HG03571 (cell line): ENCODE data around the gene C1orf116.

ENCODE experiments used
- ATAC-seq: cut with Tn5 transposase; IDR thresholded peaks from one replicate; pipeline ENCODE4 v1.9.1; 2021; ENCODE audit not compliant: unreplicated experiment

C1orf116 gene

DNA sequence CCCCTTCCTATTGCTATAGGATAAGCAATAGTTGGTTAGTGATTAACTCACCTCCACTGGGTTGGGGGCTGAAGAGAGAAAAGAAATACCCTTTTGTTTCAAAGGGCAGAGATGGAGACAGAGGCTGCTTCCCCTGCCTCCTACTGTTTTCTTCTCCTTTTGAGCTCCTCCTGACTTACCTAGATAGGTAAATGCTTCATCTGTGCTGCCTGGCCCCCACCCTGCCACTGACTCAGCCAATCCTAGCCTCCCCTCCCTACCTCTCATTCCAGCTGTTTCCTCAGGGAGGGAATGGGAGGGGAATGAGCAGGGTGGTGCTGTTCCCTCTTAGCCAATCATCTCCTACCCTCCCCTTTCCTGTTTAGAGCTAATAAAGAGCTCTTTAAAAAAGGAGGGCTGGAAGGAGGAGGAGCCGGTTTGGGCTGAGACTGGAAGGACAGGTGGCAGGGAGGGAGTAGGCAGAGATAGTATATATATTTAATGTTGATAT, at the start of gene C1orf116:
Gene C1orf116, minus strand, starts transcription at position 229 of the 490 bp plus-strand sequence. CDS start 5,158 bp downstream, outside the sequence.
- no peak for ATAC-seq

DNA sequence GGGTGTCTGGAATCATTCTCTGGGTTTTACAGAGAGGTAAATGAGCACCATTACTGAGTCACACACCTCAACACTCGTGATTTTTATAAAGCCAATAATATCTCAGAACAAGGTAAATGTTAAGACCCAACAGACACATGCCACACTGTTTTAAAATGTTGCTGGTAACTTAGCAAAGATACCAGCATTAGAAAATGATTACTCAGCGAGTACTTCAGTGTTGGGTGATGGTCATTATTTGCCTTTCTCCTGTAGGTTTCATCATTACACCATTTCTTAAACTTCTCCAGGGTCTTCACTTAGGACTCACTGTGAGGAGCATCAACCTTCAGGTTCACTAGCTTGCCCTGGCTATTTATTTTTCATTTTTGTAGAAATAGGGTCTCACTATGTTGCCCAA, 49.2 kb upstream of the C1orf116 start:
- no peak for ATAC-seq

DNA sequence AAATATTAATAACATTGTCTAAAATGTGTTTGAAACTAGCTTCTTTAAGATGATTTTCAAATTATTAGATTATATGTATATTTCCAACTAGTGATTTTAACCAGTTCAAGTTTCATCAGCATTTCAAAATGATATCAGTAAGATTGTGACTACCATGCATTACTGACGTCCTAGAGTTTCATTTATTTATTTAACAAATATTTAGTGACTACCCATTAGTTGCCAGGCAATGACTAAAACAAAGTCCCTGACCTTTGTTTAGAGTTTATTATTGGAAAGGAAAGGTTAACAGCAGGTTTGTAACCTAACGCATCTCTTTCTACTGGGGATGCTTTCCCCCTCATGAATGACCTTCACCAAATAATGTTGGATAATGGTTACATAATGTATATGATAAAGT, 48.5 kb upstream of the C1orf116 start:
- no peak for ATAC-seq

DNA sequence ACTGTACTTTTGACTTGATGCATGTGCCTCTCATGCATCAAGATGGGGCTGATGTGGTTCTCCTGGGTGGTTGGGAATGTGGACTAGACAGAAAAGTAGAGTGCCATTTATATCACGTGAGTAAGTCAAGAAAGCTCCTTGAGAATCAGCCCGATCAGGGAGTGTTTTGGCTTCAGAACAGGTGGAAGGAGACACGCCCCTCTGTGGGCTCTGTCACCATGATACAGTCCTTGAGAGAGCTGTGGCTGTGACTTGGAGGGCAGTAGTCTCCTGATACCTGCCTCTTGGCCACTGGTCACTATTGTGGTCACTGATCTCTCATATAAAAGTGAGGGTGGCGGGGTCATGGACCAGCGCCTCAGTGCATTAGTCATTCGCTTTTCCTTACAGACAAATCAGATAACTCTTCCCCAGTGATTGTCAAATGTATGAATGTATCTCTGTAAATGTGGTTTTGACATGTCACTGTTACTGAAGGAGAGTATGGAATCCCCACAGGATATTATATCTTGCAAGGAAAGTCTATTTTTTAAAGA, 47.2 kb upstream of the C1orf116 start:
- no peak for ATAC-seq

DNA sequence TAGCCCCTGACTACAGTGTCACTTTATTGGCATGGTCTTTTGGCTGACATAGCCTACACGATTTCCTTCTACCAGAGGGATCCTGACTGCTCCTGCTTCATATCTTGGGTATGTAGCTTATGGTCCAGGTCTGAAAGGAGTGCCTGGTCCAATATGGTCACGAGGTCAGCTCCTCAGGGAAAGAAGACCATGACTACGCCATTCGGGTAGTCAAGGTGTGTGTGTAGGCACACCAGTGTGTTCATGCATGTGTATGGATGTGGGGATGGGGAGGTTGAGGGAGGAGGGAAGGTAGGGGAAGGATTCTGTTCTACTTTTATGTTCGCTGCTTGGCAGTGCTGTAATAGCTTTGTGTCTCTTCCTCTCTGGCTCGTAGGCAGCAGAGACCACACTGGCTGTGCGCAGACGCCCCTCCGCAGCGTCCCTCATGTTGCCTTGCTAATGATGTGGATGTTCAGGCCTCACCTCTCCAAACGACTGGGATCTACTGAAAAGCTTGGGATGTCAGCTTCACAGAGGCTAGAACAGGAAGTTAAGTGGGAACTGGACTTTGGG, 46.1 kb upstream of the C1orf116 start:
- ATAC-seq, result no peak

DNA sequence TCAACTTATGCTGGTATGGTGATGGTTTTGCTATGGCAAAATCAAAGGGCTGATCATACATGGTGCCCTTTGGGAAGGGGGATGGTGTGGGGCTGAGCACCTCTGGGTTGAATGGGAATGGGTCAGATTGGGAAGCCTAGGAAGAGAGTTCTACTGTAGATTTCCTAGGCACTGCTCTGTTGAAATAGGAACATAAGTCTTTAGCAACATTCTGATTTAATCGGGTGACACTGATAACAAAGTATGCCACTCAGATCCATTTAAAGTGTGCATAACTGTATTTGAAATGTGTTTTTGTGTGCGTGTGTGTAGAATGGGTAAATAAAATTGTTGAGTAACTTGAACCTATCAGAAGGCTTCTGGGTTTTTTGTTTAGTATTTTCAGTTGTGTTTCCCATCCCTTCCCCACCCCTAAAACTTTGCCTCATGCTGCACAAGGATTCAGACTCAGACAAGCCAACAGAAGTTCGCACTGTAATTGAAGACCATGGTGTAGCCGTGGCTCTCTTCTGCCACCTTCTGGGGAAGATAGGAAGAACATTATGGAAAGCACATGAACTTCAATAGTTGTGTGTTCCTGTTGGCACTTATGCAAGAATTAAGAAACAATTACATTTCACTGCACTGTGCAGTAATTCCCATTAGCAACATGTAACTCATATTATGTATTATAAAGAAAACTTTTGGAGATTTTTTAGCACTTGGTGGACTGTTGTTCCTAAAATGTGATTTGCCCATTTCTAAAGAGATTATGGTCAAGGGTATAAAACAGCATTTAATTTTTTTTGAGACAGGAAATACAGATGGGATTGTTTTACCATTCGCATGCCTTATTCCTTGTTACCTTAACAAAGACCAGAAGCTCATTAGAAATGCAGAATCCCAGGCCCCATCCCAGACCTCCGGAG, 45.2 kb upstream of the C1orf116 start:
- no peak for ATAC-seq

DNA sequence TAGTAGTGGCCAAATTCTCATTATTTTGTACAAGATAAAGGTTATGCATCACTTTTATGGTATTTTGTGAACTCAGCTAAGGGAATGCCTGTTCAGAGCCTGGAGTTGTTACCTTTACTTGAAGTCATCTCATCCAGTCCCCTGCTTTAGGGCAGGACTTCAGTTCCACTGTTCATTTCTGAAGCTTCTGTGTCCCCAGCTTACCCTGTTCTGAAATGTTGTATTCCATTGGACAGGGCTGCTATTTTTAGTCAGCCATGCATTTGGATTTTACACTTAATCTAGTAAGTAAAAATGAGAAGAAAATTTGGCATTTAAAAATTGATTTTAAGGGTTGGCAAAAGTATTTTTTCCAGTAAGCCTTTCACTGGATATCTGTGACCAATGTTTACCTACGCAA, 44.5 kb upstream of the C1orf116 start:
- no peak for ATAC-seq

DNA sequence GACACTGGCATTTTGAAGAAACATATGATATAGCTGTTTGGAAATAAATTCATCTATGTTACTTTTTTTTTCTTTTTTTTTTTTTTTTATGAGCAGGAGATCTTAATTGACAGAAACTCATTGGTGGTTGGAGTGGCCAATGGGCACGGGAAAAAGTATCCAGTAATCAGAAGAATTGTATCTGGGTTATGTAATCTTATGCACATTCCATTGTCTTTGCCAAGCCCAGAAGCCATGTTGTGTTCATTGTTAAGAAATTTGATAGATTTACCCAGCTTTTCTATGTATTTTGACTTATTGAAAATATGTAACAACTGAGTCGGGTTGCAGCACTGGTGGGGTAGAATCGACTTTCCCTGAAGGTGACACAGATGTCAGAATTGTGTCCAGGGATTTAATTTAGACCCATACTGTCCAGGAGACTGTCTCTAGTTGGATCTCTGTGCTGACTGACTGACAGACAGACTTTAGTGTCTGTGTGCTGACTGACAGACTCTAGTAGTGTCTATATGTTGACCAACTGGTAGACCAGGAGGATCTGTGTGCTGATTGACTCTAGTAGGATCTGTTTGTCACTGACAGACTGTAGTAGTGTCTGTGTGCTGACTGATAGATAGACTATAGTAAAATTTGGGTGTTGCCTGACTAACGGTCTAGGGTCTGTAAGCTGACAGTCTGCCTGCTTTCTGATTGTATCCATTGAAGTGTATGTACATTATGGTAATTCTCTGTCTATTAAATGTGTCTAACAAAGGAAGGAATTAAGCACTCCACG, 43.8 kb upstream of the C1orf116 start:
- no peak for ATAC-seq

DNA sequence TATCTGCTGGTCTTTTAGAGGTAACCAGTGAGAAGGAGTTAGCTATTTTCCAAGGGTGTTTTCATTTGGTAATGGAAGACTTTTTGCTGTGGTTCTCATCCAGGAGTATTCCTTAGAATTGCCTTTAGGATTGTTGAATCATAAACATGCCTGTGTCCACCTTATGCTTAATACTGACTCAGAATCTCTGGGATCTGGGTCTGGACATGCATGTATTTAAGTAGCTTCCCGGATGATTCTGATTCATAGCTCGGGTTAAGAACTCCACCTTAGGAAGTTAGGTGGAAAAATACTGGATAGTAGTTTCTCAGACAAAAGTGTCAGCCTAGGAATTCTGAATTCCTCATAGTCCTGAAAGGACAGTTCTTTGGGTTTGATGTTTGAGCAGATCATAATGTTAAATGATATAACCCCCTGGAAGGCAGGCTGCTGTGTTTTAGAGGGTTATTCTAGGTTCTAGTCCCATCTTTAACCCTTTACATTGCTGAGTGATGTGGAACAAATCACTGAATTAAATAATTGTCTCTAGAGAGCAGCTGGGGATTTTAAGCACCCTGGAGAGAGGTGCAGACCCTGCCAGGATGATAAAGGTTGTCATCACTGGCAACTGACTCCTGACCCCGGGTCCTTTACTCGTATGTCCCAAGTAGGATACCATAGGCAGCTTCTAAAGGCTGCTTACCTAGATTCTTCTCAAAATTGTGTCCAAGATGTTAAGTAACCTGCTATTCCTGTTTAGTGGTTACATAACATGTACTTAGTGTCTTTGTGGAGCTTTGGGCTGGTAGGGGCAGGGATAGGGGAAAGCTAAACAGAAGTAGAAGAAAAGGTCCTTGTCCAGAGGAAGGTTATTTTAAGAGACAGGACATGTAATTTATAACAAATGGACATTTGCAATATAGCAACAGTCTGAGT, 41.6 kb upstream of the C1orf116 start:
- no peak for ATAC-seq

DNA sequence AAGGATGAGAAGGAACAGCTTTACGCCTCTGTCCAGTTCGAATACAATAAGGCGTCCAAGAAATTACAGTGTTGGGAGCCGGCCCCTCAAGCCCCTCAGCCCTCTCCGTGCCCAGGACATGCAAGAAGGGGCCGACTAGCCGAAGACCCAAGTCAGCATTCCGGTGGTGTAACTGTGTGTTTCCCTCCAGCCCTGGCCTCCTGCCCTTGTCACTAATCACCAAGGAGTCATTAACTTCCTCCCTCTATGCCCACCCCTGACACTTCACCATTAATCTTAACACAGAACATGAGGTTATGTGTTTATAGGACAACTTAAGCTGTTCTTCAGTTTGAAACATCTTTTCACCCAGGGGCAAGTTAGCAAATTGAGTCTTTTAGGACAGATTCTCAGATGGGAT, 39.7 kb upstream of the C1orf116 start:
- ATAC-seq, result no peak

DNA sequence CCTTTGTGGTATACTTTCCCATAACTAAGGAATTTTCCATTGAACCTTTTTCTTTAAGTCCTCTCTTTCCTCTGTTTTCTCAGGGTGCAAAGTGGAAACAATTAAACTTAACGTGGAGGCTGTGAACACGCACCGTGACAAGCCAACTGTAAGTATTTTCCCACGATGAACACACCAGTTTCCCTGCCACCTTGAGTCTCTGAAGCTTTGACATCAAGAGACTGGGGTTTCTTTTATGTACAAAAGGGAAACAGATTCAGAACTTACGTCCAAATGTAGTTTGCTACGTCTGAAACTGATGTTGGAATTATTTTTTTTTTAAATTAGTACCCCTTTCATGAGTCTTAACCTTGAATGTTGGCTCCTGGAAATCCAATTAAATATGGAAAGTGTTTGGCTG, 38.9 kb upstream of the C1orf116 start:
- ATAC-seq, result no peak

DNA sequence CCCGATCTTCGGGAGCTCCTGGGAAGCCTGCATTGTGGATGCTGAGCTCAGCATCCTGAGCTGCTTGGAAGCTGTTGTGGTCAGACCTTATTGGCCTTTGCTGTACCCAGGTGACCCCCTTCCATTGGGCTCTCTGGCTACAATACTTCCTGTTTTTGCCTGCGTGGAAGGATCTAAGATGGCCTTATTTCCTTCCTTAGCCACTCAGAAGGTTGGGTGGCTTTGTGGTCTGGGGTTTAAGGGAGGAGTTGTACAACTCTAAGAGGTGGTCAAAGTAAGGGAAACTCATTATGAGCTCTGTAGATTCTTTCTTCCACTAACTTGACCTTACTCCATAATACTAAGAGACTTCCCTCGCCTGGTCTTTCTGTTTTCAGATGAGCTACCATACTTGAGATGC, 38.3 kb upstream of the C1orf116 start:
- ATAC-seq, result no peak

DNA sequence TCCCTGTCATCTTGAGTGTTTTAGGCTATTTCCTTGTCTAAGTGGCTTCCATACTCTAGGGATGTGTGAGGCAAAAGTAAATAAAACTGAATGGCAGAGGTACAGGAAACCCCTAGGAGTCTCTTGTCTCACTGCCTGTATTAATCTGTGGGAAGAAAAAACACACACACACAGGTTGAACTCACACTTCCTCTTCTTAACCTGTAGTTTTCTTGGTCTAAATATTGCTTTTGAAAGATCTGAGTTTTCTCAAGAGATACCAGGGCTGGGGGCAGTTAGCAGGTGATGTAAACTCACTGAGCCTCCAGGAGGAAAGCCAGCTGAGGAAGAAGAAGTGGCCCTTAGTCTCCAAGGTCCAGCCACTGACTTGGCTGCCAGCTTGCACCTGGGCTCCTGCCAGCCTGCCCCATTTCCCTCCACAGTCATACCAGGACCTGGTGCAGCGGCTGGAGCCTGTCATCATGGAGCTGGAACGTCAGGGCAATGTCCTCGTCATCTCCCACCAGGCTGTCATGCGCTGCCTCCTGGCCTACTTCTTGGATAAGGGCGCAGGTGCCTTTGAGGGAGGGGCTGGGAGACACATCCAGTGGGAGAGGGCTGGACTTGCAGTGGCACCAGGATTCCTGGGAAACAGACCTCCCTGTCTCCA, 37.4 kb upstream of the C1orf116 start:
- no peak for ATAC-seq

DNA sequence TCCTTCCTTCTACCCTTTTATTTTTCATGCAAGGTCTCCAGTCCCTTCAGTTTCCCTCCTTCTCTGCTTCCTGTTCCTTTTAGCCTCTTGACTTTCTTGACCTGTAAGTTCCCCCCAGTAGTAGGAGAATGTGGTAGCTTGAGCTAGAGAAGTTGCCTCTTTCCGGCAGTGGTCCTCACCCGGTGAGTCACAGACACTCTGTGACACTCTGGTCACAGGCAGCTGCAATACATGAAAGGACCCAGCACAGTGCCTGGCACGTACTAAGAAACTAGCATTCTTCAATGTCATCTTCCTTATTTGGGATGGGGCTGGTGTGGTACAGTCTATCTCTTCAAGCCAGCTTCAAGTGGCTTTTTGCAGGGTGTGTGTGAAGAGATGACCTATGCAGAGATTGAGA, 36.5 kb upstream of the C1orf116 start:
- no peak for ATAC-seq

DNA sequence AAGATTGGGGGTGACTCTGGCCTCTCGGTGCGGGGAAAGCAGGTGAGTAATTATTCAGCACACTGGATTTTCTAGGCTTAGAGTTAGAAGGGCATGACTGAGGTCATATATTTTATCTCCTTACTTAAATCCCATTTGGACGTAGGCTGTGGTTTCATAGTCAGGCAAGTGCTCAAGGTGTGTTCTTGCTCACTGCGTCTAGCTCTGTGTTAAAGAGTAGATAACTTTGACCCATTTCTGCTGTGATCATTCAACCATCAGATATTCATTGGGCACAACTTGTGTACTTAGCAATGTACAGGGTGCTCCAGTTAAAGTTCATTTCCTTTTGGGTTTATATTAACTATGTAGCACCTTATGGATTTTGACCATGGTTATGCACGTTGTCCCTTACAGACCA, 35.1 kb upstream of the C1orf116 start:
- no peak for ATAC-seq

DNA sequence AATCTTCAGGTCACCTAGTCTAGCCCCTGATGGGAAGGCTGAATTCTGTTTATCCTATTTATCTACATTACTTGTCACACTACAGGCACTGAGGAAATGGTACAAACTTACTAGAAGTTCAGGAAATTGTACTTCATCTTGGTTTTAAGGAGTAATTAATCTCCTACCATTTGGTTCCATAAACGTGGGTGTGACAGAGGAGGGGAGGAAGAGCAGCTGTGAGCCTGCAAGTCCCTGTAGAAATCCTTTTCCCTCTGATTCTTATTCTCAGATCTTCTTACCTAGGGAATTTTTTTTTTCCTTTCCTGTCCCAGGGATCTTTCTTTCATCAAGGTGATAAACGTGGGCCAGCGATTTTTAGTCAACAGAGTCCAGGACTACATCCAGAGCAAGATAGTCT, 34.6 kb upstream of the C1orf116 start:
- no peak for ATAC-seq

DNA sequence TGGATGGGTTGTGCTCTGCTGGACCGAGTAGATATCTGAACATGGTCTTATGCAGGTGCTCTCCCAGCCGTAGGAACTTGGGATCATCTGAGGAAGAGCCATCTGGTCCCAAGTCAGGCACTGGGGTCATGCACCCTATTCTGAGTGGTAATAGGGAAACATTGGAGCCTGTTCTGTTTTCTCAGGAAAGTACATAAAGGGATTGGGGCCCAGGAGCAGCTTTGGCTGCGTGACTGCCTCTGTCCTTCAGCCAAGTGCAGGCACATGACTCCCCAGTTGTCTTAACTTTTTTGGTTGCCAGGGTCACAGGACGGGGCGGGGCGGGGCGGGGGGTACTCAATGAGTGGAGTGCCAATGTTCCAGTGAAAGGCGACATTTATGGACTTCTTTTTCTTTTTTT, 32.0 kb upstream of the C1orf116 start:
- ATAC-seq, result no peak

DNA sequence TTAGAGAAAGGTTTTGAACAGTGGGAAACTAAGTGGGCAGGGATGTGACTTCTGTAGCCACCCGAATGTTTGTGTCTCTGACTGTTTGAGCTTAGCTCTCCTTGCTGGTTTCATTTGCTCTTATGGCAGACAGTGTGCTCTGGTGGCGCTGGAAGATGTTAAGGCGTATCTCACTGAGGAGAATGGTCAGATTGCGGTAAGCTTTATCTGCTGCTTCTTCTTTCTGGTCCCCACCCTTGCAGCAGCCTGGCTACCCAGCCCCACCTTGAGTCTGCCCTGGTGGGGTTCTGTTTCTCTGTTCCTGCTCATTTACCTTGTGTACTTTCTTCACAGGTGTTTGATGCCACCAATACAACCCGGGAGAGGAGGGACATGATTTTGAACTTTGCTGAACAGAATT, 30.5 kb upstream of the C1orf116 start:
- no peak for ATAC-seq

DNA sequence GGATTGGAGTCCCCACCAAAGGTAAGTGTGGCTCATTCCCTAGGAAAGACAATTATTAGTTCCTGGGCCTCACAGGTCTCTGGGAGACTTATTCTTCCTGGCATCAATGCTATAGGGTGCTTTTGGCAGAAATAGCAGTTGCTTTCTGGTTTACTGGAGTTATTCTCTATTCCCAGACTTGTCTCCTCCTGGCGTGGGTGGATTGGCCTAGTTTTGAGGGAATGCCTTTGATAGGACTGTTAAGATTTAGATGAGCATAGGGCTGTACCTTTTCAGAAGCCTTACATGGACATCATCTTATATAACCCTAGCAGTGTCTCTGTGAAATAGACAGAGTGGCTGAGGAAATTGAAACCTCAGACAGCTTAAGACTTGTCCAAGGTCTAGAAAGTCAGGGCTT, 29.5 kb upstream of the C1orf116 start:
- no peak for ATAC-seq

DNA sequence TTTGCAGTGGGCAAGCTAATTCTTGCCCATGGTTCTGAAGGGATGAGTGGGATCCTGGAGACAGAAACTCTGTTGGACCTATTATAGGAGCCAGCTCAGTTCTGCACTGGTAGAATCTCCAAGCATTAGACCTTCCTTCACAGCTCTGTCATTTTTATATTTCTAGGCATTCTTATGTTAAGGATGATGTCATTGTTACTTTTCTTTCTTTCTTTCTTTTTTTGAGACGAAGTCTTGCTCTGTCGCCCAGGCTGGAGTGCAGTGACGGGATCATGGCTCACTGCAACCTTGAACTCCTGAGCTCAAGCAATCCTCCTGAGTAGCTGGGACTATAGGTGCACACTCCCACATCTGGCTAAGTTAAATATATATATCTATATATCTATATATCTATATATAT, 28.0 kb upstream of the C1orf116 start:
- no peak for ATAC-seq
